Sigmoid colon (tissue), 4 donors: ENCODE data around the gene FBLN7.

ENCODE experiments used
- CTCF ChIP-seq, 4 experiments: fragments of 450-650 bp in 3 of 4; fragments of 200-600 bp in 1 of 4; IDR thresholded peaks; one replicate each; pipeline ENCODE4 v1.5.1; 2016 to 2019; ENCODE audit warnings: antibody characterized with exemption in 4 of 4, mild to moderate bottlenecking in 3 of 4, moderate library complexity in 2 of 4
- POLR2A ChIP-seq, 2 donors: fragments of 450-650 bp; IDR thresholded peaks; one replicate each; pipeline ENCODE4 v1.6.1; 2016; ENCODE audit warnings: antibody characterized with exemption in 2 of 2, mild to moderate bottlenecking in 2 of 2, moderate library complexity in 2 of 2
- POLR2AphosphoS5 ChIP-seq, 4 donors: sonication (generic); formaldehyde crosslinking; IDR thresholded peaks; one replicate each; pipeline ENCODE4 v1.6.1; 2017; ENCODE audit warnings: antibody characterized with exemption in 4 of 4

GRCh38 chr2:112181571-112182290 is 43.5 kb downstream of the FBLN7 start:
- no peak for TF ChIP-seq CTCF (IDR thresholded peaks at IDR 0.05)
- TF ChIP-seq POLR2AphosphoS5 (IDR thresholded peaks at IDR 0.05): no peak
- TF ChIP-seq POLR2A (IDR thresholded peaks at IDR 0.05): no peak
